SK-N-SH treated with all-trans-retinoic acid at 6 μM for 48 hours (cell line): Measurements from ENCODE around the gene ADK.

Source experiments
- ATAC-seq: fragments of 200-7000 bp; cut with Tn5 transposase; 3 replicates; pipeline ENCODE4 v1.9.1; 2020; ENCODE audit warnings: mild to moderate bottlenecking, moderate library complexity
- BACH2 ChIP-seq: fragments of 250-450 bp; sonication (Bioruptor Pico); IDR thresholded peaks from 2 replicates; pipeline ENCODE4 v1.9.0; 2021; ENCODE audit warnings: mild to moderate bottlenecking, borderline replicate concordance
- CSDC2 ChIP-seq: fragments of 250-450 bp; sonication (Bioruptor Pico); IDR thresholded peaks from 2 replicates; pipeline ENCODE4 v1.5.0; 2020; ENCODE audit warnings: mild to moderate bottlenecking, moderate library complexity
- ISL1 ChIP-seq: fragments of 250-450 bp; sonication (Bioruptor Pico); IDR thresholded peaks from 2 replicates; pipeline ENCODE4 v2.1.2; 2022; ENCODE audit warnings: mild to moderate bottlenecking, moderate library complexity
- OSR1 ChIP-seq: fragments of 250-450 bp; sonication (Bioruptor Pico); IDR thresholded peaks from 2 replicates; pipeline ENCODE4 v1.8.0; 2022; ENCODE audit warnings: moderate library complexity, mild to moderate bottlenecking, inconsistent platforms
- PATZ1 ChIP-seq: fragments of 250-450 bp; sonication (Bioruptor Pico); IDR thresholded peaks from 2 replicates; pipeline ENCODE4 v1.8.0; 2020; ENCODE audit warnings: mild to moderate bottlenecking, moderate library complexity, borderline replicate concordance
- POU6F1 ChIP-seq: fragments of 250-450 bp; sonication (Bioruptor Pico); IDR thresholded peaks from 2 replicates; pipeline ENCODE4 v1.8.0; 2021; ENCODE audit warnings: low read depth, mild to moderate bottlenecking, moderate library complexity, borderline replicate concordance
- PPARA ChIP-seq: fragments of 250-450 bp; sonication (Bioruptor Pico); IDR thresholded peaks from 2 replicates; pipeline ENCODE4 v1.5.0; 2020; ENCODE audit warnings: mild to moderate bottlenecking, borderline replicate concordance
- RARB ChIP-seq: fragments of 250-450 bp; sonication (Bioruptor Pico); IDR thresholded peaks from 2 replicates; pipeline ENCODE4 v1.8.0; 2021; ENCODE audit warnings: mild to moderate bottlenecking, moderate library complexity
- SNAI2 ChIP-seq: fragments of 250-450 bp; sonication (Bioruptor Pico); IDR thresholded peaks from 2 replicates; pipeline ENCODE4 v1.5.0; 2020; ENCODE audit warnings: mild to moderate bottlenecking, moderate library complexity
- TCF4 ChIP-seq: fragments of 250-450 bp; sonication (Bioruptor Pico); IDR thresholded peaks from 2 replicates; pipeline ENCODE4 v1.8.0; 2021; ENCODE audit warnings: mild to moderate bottlenecking, moderate library complexity, borderline replicate concordance
- TSHZ2 ChIP-seq: fragments of 250-450 bp; sonication (Bioruptor Pico); IDR thresholded peaks from 2 replicates; pipeline ENCODE4 v1.5.0; 2020; ENCODE audit warnings: mild to moderate bottlenecking, moderate library complexity
- ZFP30 ChIP-seq: fragments of 450-650 bp; formaldehyde crosslinking; IDR thresholded peaks from 2 replicates; pipeline ENCODE4 v1.5.0; 2022; ENCODE audit warnings: mild to moderate bottlenecking, moderate library complexity
- ZNF70 ChIP-seq: fragments of 450-650 bp; formaldehyde crosslinking; IDR thresholded peaks from 2 replicates; pipeline ENCODE4 v1.5.0; 2020; ENCODE audit warnings: mild to moderate bottlenecking, moderate library complexity
- ZNF8 ChIP-seq: fragments of 450-650 bp; formaldehyde crosslinking; IDR thresholded peaks from 2 replicates; pipeline ENCODE4 v1.5.0; 2020; ENCODE audit warnings: mild to moderate bottlenecking, moderate library complexity
- TF ChIP-seq, protein P1 (sequence below): fragments of 250-450 bp; sonication (Bioruptor Pico); IDR thresholded peaks from 2 replicates; pipeline ENCODE4 v1.5.1; 2020; ENCODE audit warnings: low read depth, mild to moderate bottlenecking, moderate library complexity

Gene ADK

GRCh38 chr10:74677951-74678350, 526.9 kb downstream of the ADK start:
- TF ChIP-seq POU6F1 (CRISPR knock-in tag): no peak
- ATAC-seq: no peak

DNA sequence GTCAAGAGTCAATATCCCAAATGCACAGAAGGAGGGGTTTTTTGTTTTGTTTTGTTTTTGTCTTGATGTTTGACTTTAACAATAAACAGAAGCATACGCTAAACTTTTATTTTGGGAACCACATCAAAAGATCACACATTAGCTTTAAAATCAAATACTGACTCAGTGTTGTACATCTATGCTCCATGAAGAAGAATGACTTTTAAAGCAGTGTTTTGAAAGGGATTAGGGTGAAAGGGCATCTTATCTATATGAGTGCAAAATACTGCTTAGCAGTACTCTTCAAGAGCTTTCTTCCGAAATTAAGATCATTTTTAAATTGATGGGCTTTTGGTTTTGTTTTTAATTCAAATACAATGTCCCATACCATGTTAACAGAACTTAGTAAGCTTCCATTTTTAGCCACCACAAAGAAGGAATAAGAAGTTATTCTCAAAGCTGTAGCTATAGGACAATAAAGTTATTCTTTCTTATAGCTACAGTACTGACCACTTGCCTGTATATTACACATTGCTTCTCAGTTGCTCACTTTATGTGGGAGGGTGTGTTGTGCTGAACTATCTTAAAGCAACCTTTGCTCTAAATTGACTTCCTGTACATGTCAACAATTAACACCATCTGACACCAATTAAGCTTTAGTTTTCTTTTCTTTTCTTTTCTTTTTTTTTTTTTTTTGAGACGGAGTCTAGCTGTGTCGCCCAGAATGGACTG, 531.1 kb downstream of the ADK start:
- ATAC-seq: no peak
- TF ChIP-seq PATZ1 (CRISPR knock-in tag): no peak
- no peak for TF ChIP-seq CSDC2 (CRISPR knock-in tag)
- TF ChIP-seq PPARA (CRISPR knock-in tag): no peak
- TF ChIP-seq OSR1 (CRISPR knock-in tag): no peak
- TF ChIP-seq, protein P1, sequence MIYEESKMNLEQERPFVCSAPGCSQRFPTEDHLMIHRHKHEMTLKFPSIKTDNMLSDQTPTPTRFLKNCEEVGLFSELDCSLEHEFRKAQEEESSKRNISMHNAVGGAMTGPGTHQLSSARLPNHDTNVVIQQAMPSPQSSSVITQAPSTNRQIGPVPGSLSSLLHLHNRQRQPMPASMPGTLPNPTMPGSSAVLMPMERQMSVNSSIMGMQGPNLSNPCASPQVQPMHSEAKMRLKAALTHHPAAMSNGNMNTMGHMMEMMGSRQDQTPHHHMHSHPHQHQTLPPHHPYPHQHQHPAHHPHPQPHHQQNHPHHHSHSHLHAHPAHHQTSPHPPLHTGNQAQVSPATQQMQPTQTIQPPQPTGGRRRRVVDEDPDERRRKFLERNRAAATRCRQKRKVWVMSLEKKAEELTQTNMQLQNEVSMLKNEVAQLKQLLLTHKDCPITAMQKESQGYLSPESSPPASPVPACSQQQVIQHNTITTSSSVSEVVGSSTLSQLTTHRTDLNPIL: no peak
- TF ChIP-seq ZNF8 (CRISPR knock-in tag): no peak
- TF ChIP-seq TSHZ2: no peak
- no peak for TF ChIP-seq RARB (CRISPR knock-in tag)
- TF ChIP-seq ISL1 (CRISPR knock-in tag): no peak
- TF ChIP-seq SNAI2 (CRISPR knock-in tag): no peak

- ATAC-seq: no peak
- TF ChIP-seq ZNF8 (CRISPR knock-in tag): no peak
These were observed 532.0 kb downstream of the ADK start for GRCh38 chr10:74683067-74683466.

GRCh38 chr10:74683621-74684364, 532.8 kb downstream of the ADK start:
- no peak for ATAC-seq
- no peak for TF ChIP-seq TCF4 (CRISPR knock-in tag)
- TF ChIP-seq ZFP30 (CRISPR knock-in tag): no peak
- TF ChIP-seq ZNF70 (CRISPR knock-in tag): no peak

DNA sequence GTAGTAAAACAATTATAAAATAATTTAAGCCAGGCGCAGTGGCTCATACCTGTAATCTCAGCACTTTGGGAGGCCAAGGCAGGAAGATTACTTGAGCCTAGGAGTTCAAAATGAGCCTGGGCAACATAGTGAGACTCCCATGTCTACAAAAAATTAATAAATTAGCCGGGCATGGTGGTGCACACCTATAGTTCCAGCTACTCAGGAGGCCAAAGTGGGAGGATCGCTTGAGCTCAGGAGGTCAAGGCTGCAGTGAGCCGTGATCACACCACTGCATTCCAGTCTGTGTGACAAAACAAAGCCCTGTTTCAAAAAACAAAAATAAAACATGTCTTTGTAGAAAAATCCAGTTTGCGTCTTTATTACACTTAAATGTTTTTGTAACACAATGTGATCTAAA, 533.4 kb downstream of the ADK start:
- TF ChIP-seq POU6F1 (CRISPR knock-in tag) (no peak), ZFP30 (CRISPR knock-in tag) (no peak), BACH2 (CRISPR knock-in tag) (no peak), PATZ1 (CRISPR knock-in tag) (no peak)
- ATAC-seq: no peak
